NCI-H510A (cell line): ENCODE data around the gene ATAD3C.
"Not testable (repeated sequence)": the region's sequence is repeated elsewhere in the genome, so short reads cannot be mapped to it uniquely, and the experiment has no call there.

Experiments
- DNase-seq: peaks from one replicate; lab custom pipeline; 2025; lab: John Stamatoyannopoulos, UW

Gene ATAD3C

GRCh38 chr1:1419363-1419812 lies 30.1 kb upstream of the ATAD3C start:
- no peak for DNase-seq

GRCh38 chr1:1419813-1420653 lies 29.5 kb upstream of the ATAD3C start:
- DNase-seq, result peak; percentile 54

GRCh38 chr1:1420654-1421141 lies 28.8 kb upstream of the ATAD3C start:
- DNase-seq, result peak; percentile 63

GRCh38 chr1:1421147-1421906 lies 28.2 kb upstream of the ATAD3C start, which contains the start of gene ANKRD65:
Gene ANKRD65 (minus strand): TSS chr1:1421276. CDS start chr1:1421005, 271 bp downstream.
- DNase-seq, result peak; percentile 100

- no peak for DNase-seq
Observed at GRCh38 chr1:1421907-1422464, 27.5 kb upstream of the ATAD3C start.

- DNase-seq, result no peak
Observed at GRCh38 chr1:1422465-1423244, 26.8 kb upstream of the ATAD3C start.

- no peak for DNase-seq
Observed at GRCh38 chr1:1423245-1423597, 26.3 kb upstream of the ATAD3C start.

GRCh38 chr1:1424707-1425106 lies 24.8 kb upstream of the ATAD3C start:
- no peak for DNase-seq

- no peak for DNase-seq
Observed at GRCh38 chr1:1425426-1425752, 24.1 kb upstream of the ATAD3C start.

- DNase-seq, result peak; percentile 63
Observed at GRCh38 chr1:1425753-1426495, 23.6 kb upstream of the ATAD3C start.

- no peak for DNase-seq
Observed at GRCh38 chr1:1426496-1427105, 22.9 kb upstream of the ATAD3C start.

- peak; percentile 96 for DNase-seq
Observed at GRCh38 chr1:1427106-1427819, 22.2 kb upstream of the ATAD3C start.

GRCh38 chr1:1427820-1428148 lies 21.7 kb upstream of the ATAD3C start:
- no peak for DNase-seq

GRCh38 chr1:1428174-1428573 lies 21.3 kb upstream of the ATAD3C start:
- no peak for DNase-seq

- DNase-seq, result not testable (repeated sequence)
Observed at GRCh38 chr1:1428967-1429366, 20.5 kb upstream of the ATAD3C start.

- DNase-seq, result peak; percentile 73
Observed at GRCh38 chr1:1429671-1430073, 19.8 kb upstream of the ATAD3C start.

GRCh38 chr1:1430114-1430982 lies 19.1 kb upstream of the ATAD3C start:
- DNase-seq, result peak; percentile 97

GRCh38 chr1:1430992-1431844 lies 18.3 kb upstream of the ATAD3C start:
- no peak for DNase-seq
